Keratinocyte (primary cell): ENCODE measurements around the gene CA14.

Experiments
- EZH2 ChIP-seq: IDR thresholded peaks from one replicate; pipeline ENCODE4 v1.6.1; 2012; ENCODE audit warnings: inconsistent platforms, mild to moderate bottlenecking, low read length, moderate library complexity
- TF ChIP-seq, protein P1 (sequence below), 3 experiments: IDR thresholded peaks in 1 of 3; conservative IDR thresholded peaks in 1 of 3; optimal IDR thresholded peaks in 1 of 3; 2 replicates in 2 of 3; 3 replicates in 1 of 3; pipeline versions ENCODE3 to v1.5.1; 2011; ENCODE audit warnings: low read length in 3 of 3, mild to moderate bottlenecking in 3 of 3, moderate library complexity in 2 of 3, control low read depth in 1 of 3, inconsistent platforms in 1 of 3; ENCODE audit not compliant: insufficient read depth in 2 of 3; ENCODE audit errors: extremely low read depth in 1 of 3

DNA sequence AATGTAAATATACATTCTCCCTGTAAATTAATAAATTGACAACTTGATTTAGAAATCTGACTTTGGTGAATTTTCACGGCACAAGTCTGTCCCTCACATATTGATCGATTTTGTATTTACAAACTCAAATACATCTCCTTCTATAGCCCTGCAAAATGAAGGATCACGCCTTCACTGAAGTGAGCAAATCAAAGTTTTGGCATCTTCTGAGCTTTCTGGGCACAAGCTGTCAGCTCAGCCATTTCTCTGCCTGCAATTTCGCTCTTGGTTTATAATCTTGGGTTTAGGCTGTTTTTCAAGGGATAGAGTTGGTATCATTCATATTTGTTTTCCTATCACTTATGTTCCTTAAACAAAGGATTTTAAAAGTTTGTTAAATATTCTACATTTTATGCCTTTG lies 47.5 kb upstream of the CA14 start:
- TF ChIP-seq, protein P1, sequence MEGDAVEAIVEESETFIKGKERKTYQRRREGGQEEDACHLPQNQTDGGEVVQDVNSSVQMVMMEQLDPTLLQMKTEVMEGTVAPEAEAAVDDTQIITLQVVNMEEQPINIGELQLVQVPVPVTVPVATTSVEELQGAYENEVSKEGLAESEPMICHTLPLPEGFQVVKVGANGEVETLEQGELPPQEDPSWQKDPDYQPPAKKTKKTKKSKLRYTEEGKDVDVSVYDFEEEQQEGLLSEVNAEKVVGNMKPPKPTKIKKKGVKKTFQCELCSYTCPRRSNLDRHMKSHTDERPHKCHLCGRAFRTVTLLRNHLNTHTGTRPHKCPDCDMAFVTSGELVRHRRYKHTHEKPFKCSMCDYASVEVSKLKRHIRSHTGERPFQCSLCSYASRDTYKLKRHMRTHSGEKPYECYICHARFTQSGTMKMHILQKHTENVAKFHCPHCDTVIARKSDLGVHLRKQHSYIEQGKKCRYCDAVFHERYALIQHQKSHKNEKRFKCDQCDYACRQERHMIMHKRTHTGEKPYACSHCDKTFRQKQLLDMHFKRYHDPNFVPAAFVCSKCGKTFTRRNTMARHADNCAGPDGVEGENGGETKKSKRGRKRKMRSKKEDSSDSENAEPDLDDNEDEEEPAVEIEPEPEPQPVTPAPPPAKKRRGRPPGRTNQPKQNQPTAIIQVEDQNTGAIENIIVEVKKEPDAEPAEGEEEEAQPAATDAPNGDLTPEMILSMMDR (optimal IDR thresholded peaks at IDR 0.05 in 1 of 3, IDR thresholded peaks at IDR 0.05 in 1 of 3, conservative IDR thresholded peaks at IDR 0.05 in 1 of 3; ENCODE audit: extremely low read depth in 1 of 3, insufficient read depth in 2 of 3, low read length in 3 of 3): no peak
- no peak for TF ChIP-seq EZH2
